OCI-LY3 (cell line): ENCODE data around the gene ZEB2.

Source experiments
- H2AFZ ChIP-seq: fragments of 200-600, 300-600 bp; shearing (Covaris generic); 2 replicates; pipeline ENCODE4 v1.6.0; 2014; ENCODE audit warnings: antibody characterized with exemption, low read depth, low read length
- H3K27ac ChIP-seq: fragments of 200-600, 300-600 bp; sonication (generic); 2 replicates; pipeline ENCODE4 v1.5.1; 2014; ENCODE audit warnings: mild to moderate bottlenecking, low read length, moderate library complexity, mixed read lengths
- H3K27me3 ChIP-seq: fragments of 200-600, 300-600 bp; sonication (generic); 2 replicates; pipeline ENCODE4 v1.6.1; 2014; ENCODE audit warnings: low read depth, low read length, mixed read lengths
- H3K36me3 ChIP-seq: fragments of 200-600, 300-600 bp; sonication (generic); replicated peaks from 2 replicates; pipeline ENCODE3; 2014; ENCODE audit warnings: low read depth, low read length, mixed read lengths
- H3K4me1 ChIP-seq: fragments of 300-600, 200-600 bp; sonication (generic); 2 replicates; pipeline ENCODE4 v1.6.1; 2014; ENCODE audit warnings: low read length, mixed read lengths
- H3K4me2 ChIP-seq: fragments of 200-600, 300-600 bp; sonication (generic); 2 replicates; pipeline ENCODE4 v1.6.1; 2014; ENCODE audit warnings: low read length, mixed read lengths
- H3K4me3 ChIP-seq: fragments of 300-600, 200-600 bp; sonication (generic); 2 replicates; pipeline ENCODE4 v1.5.1; 2014; ENCODE audit warnings: antibody characterized with exemption, mild to moderate bottlenecking, low read length, moderate library complexity
- H3K79me2 ChIP-seq: fragments of 300-600, 200-600 bp; shearing (Covaris generic); 2 replicates; pipeline ENCODE4 v1.6.1; 2014; ENCODE audit warnings: mild to moderate bottlenecking, low read length, mixed read lengths
- H3K9ac ChIP-seq: fragments of 300-600, 200-600 bp; shearing (Covaris generic); 2 replicates; pipeline ENCODE4 v1.6.0; 2014; ENCODE audit warnings: mild to moderate bottlenecking, low read length, moderate library complexity
- H3K9me3 ChIP-seq: fragments of 200-600, 300-600 bp; shearing (Covaris generic); 2 replicates; pipeline ENCODE4 v1.6.1; 2014; ENCODE audit warnings: low read length, mixed read lengths; ENCODE audit not compliant: insufficient read depth
- H4K20me1 ChIP-seq: fragments of 200-600, 300-600 bp; sonication (generic); 2 replicates; pipeline ENCODE4 v1.6.1; 2016; ENCODE audit warnings: low read length, mixed read lengths; ENCODE audit not compliant: insufficient read depth
- EZH2phosphoT487 ChIP-seq: fragments of 200-600 bp; shearing (Covaris generic); IDR thresholded peaks from 2 replicates; pipeline ENCODE4 v1.6.1; 2018; ENCODE audit warnings: antibody characterized with exemption, mixed run types, low read depth
- TF ChIP-seq, protein P1 (sequence below): fragments of 200-600, 300-600 bp; sonication (generic); IDR thresholded peaks from 2 replicates; pipeline ENCODE4 v1.5.1; 2014; ENCODE audit warnings: antibody characterized with exemption, low read length, low read depth

ZEB2 gene

DNA sequence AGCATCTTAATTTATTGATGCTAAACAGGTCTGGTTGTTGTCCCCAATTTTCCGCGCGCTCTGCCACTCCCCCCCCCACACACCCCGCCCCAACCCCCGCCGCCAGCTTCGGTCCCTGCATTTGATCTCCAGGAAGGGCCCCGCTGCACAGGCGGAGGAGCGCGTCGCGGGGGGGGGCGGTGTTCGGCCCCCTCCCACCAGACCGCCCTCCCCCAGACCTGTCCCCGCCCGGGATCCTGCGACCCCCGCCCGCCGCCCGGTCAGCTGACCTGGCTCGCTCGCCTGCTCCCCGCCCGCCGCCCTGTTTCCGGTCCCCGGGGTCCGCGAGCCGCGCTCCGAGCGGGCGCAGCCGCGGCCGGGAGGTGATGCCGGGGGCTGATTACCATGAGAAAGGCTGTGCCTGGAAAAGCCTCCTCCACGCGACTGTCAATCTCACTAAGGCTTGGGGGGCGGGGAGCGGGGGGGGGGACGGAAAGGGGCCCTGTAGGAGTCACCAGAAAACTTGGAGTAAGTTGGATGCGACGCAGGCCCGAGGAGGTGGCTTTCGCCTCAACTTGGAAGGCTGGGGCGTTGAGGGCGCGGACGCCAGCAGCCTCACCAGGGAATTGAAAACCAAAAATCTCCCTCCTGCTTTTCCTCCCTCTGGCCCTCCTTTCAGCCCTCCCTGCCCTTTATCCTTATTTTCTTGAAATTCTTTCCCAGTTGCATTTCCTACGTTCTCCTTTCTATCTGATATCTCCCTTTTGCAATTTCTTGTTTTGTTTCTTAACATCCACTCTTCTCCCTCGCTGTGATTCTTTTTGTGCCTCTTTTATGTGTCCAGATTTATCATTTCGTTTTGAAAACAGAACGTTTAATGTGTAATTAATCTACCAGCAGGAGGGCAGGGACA, 4.4 kb upstream of the ZEB2 start:
- Histone ChIP-seq H3K27me3 (peaks cover 46% of the 10 kb centered on the region), H2AFZ (peak overlapping the region; percentile 29), H3K27ac (no peak overlapping the region), H4K20me1 (no peaks in the 10 kb centered on the region), H3K9ac (peak overlapping the region; percentile 55), H3K36me3 (no peaks in the 10 kb centered on the region), H3K4me2 (peak overlapping the region; percentile 97), H3K79me2 (no peaks in the 10 kb centered on the region), H3K4me1 (peaks cover 26% of the 10 kb centered on the region), H3K4me3 (peak overlapping the region; percentile 85), H3K9me3 (no peaks in the 10 kb centered on the region)
- TF ChIP-seq, protein P1, sequence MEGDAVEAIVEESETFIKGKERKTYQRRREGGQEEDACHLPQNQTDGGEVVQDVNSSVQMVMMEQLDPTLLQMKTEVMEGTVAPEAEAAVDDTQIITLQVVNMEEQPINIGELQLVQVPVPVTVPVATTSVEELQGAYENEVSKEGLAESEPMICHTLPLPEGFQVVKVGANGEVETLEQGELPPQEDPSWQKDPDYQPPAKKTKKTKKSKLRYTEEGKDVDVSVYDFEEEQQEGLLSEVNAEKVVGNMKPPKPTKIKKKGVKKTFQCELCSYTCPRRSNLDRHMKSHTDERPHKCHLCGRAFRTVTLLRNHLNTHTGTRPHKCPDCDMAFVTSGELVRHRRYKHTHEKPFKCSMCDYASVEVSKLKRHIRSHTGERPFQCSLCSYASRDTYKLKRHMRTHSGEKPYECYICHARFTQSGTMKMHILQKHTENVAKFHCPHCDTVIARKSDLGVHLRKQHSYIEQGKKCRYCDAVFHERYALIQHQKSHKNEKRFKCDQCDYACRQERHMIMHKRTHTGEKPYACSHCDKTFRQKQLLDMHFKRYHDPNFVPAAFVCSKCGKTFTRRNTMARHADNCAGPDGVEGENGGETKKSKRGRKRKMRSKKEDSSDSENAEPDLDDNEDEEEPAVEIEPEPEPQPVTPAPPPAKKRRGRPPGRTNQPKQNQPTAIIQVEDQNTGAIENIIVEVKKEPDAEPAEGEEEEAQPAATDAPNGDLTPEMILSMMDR, result no peak
- no peak for TF ChIP-seq EZH2phosphoT487

DNA sequence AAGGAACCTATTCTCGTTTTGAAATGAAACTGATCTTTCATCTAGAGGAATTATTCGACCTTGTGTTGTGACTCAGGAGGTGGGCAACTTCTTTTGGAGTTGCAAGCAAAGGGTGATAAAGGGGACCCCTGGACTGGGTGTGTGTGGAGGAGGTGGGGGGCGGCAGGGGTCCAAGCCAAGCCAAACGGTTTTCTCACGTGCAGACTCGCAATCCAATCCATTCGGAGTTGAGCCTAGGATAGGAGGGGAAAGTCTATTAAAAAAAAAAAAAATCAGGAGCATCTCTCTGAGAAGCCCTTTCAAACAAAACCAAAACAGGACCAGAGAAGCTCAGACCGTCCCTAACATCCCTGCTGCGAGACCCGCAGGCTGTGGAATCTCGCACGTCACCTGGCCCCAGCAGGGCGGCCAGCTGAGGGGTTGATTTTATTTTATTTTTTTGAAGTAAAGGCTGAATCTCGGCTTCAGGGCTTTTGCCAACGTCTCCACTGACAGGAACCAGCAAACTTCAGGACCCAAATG, 3.7 kb upstream of the ZEB2 start:
- peaks cover 45% of the 10 kb centered on the region for H3K27me3 ChIP-seq
- no peaks in the 10 kb centered on the region for H3K9me3 ChIP-seq
- no peaks in the 10 kb centered on the region for H4K20me1 ChIP-seq
- peak overlapping the region; percentile 29 for H2AFZ ChIP-seq
- no peak overlapping the region for H3K27ac ChIP-seq
- H3K79me2 ChIP-seq, result no peaks in the 10 kb centered on the region
- peak overlapping the region; percentile 85 for H3K4me3 ChIP-seq
- TF ChIP-seq, protein P1, result no peak
- no peak for TF ChIP-seq EZH2phosphoT487
- peak overlapping the region; percentile 55 for H3K9ac ChIP-seq
- H3K4me1 ChIP-seq, result peaks cover 28% of the 10 kb centered on the region
- H3K4me2 ChIP-seq, result peak overlapping the region; percentile 97
- H3K36me3 ChIP-seq, result no peaks in the 10 kb centered on the region

DNA sequence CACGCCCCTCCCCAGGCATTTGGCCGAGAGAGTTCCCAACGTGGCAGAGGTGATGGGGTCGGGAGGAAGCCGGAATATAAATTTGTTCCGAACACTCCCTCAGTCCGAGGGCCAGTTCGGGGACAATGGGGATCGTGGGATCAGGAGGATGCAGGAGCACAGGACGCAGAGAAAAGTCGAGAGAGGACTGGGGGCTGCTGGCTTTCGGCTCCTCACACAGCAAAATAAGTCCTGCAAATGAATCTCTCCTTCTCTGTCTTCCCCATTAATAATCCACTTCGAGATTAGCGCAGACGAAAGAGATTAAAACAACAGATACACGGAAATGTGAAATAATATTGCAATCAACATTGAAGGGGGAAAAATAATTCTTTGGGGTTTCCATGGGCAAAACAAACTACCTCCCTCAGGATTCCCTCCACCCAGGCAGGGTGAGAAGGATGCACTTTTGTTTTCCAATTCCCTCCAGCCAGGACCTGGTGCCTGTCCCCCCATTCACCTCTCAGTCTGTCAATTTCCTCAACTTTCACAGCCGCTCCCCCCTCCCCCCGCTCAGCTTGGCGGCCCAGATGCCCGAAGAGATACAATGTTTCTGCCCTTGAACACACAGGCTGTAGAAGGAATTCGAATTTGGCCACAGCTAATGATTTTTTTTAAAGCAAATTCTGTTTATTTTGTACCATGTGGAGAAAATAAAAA, 3.1 kb upstream of the ZEB2 start:
- Histone ChIP-seq H3K9me3 (no peaks in the 10 kb centered on the region), H4K20me1 (no peaks in the 10 kb centered on the region), H3K4me3 (peak overlapping the region; percentile 85), H3K4me2 (peak overlapping the region; percentile 97), H3K4me1 (peaks cover 33% of the 10 kb centered on the region), H2AFZ (peak overlapping the region; percentile 29), H3K9ac (peak overlapping the region; percentile 55), H3K27ac (no peak overlapping the region), H3K36me3 (no peaks in the 10 kb centered on the region), H3K79me2 (no peaks in the 10 kb centered on the region; the same call in 1 of the 2 replicates), H3K27me3 (peaks cover 43% of the 10 kb centered on the region)
- TF ChIP-seq, protein P1, result no peak
- no peak for TF ChIP-seq EZH2phosphoT487
